Effector CD4-positive, alpha-beta T cell (primary cell): ENCODE measurements around the gene GPATCH3.
"Not testable (repeated sequence)": the region's sequence is repeated elsewhere in the genome, so short reads cannot be mapped to it uniquely, and the experiment has no call there.

Experiments
- DNase-seq: peaks from one replicate; pipeline ENCODE4 v3.0.0-alpha.2; 2020

Gene GPATCH3

GRCh38 chr1:26912147-26912490 lies 11.9 kb upstream of the GPATCH3 start:
- DNase-seq: no peak

- DNase-seq: no peak
Observed at GRCh38 chr1:26911399-26912146, 11.3 kb upstream of the GPATCH3 start.

- DNase-seq: no peak
Observed at GRCh38 chr1:26910343-26911160, 10.3 kb upstream of the GPATCH3 start.

GRCh38 chr1:26909951-26910342 lies 9.7 kb upstream of the GPATCH3 start:
- DNase-seq: no peak

GRCh38 chr1:26907071-26907917 lies 7.0 kb upstream of the GPATCH3 start:
- no peak for DNase-seq

GRCh38 chr1:26900815-26901511 lies 696 bp upstream of the GPATCH3 start:
- no peak for DNase-seq

- no peak for DNase-seq
Observed at GRCh38 chr1:26897351-26897750, 2.9 kb downstream of the GPATCH3 start.

GRCh38 chr1:26894263-26894662 lies 6.0 kb downstream of the GPATCH3 start:
- DNase-seq: no peak

- peak; percentile 5 for DNase-seq
Observed at GRCh38 chr1:26890467-26890796, 9.8 kb downstream of the GPATCH3 start.

- DNase-seq: peak; percentile 69
Observed at GRCh38 chr1:26889551-26890466, 10.5 kb downstream of the GPATCH3 start, which contains the start of gene GPN2. GPN2 (minus strand) TSS chr1:26890283; CDS start chr1:26890096, 187 bp downstream.

GRCh38 chr1:26888231-26888630 lies 12.0 kb downstream of the GPATCH3 start:
- DNase-seq: no peak

GRCh38 chr1:26887125-26887524 lies 13.1 kb downstream of the GPATCH3 start:
- no peak for DNase-seq

GRCh38 chr1:26882696-26883463 lies 17.4 kb downstream of the GPATCH3 start:
- no peak for DNase-seq

GRCh38 chr1:26881611-26882010 lies 18.7 kb downstream of the GPATCH3 start:
- DNase-seq: not testable (repeated sequence)

- DNase-seq: no peak
Observed at GRCh38 chr1:26879793-26880192, 20.5 kb downstream of the GPATCH3 start.

- no peak for DNase-seq
Observed at GRCh38 chr1:26877326-26877725, 22.9 kb downstream of the GPATCH3 start.

- no peak for DNase-seq
Observed at GRCh38 chr1:26874896-26875295, 25.4 kb downstream of the GPATCH3 start.

GRCh38 chr1:26873097-26873496 lies 27.2 kb downstream of the GPATCH3 start:
- DNase-seq: not testable (repeated sequence)

- DNase-seq: peak; percentile 90
Observed at GRCh38 chr1:26864610-26865480, 35.4 kb downstream of the GPATCH3 start.

- DNase-seq: no peak
Observed at GRCh38 chr1:26863685-26864077, 36.6 kb downstream of the GPATCH3 start.
